HT1080 (cell line): Measurements from ENCODE around the gene CDC123. TPM values are rescaled to one million over a fixed set of nuclear protein-coding genes. Genes with fewer than 3 reads are reported as not detected.
"Not testable (repeated sequence)": the region's sequence is repeated elsewhere in the genome, so short reads cannot be mapped to it uniquely, and the experiment has no call there.

Experiments
- DNase-seq: peaks from one replicate; pipeline ENCODE4 v3.0.0-alpha.2; 2015; ENCODE audit warnings: low read depth
- total RNA-seq: library from RNA; depleted of rRNA; stranded (reverse); fragments of >200 nt; shearing (Covaris generic); gene quantifications from 2 replicates; pipeline ENCODE4 v1.2.3, GENCODE V29; 2014

The CDC123 gene
- total RNA-seq, 1 experiment from 2014 or later, result 469 TPM

DNA sequence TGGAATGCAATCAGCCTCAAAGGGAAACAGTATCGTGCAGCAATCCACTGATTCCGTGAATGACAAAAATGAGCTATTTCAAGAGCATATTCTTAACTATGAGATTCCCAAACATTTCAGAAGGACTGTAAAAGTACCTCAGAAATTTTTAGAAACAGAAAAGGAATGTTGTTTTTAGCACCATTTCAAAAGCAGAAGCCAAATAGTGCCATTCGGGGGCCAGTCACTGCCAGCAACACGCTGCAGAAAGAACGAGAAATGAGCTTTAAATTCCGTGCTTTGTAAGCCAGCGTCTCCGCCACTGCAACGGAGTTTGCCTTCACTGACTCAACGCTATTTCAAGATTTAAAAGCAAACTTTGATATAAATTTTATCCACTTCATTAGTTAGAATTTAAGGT lies 6.6 kb upstream of the CDC123 start:
- no peak for DNase-seq

DNA sequence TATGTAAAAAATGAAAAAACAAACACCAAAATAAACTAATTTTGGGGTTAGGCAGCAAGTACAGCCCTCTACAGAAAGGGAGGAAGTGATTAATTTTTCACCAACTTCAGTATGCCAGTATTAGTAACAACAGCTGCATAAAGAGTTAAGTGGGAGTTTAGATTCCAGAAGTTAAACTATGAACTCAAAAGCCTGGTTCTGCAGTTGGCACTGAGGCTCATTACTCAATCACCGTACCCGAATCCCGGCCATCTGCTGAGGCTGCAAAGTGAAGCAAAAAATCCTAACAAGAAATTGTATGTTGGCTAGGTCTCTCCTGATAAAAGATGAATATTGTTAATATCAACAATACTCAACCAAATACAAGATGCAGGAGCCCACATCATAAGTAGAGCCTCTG lies 4.3 kb upstream of the CDC123 start:
- no peak for DNase-seq

DNA sequence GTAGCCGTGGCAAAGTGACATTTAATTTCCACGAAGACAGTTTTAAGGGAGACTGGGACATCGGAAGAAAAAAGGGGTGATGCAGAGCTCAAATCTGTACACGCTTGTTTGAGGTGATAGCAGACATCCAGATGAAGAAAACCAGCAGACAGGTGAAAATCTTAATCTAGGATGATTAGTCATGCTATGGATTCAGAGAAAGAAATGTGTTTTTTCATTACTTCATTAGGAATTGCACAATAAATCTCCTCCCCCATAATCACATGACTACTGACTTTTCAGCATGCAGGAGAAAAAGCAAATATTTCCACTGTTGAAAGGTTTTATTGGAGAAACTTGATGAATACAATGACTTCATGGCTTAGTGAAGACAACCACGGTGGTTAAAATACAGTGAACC lies 2.8 kb upstream of the CDC123 start:
- DNase-seq, result no peak

DNA sequence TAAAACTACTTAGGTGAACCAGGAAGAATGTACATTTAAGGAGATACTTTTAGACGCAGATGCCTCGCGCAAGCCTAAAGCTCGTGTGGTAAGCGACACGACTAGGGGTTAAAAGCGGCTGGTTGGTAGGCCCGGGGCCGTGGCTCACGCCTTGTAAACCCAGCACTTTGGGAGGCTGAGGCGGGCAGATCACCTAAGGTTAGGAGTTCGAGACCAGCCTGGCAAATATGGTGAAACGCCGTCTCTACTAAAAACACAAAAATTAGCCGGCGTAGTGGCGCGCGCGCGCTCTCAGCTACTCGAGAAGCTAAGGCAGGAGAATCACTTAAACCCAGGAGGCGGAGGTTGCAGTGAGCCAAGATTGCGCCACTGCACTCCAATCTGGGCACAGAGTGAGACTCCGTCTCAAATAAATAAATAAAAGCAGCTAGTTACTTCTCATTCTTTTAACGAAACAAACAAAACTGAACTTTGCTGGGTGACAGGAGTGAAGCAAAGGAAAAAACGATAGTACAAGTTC lies 1.2 kb upstream of the CDC123 start:
- DNase-seq, result peak; percentile 26

DNA sequence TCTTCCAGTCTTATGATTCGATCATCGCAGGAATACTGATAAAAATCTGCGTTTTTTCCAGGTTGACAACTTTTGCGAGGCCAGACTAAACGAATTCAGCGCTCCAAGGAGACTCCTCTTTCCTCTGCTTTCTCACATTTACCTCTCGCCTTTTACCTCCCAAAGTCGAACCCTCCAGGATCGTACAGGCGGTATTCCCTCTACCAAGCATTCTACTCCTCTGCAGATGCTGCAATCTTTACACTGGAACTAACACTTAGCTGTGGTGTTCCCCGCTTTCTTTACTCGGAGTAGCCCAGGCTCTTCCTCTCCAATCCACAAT lies 746 bp upstream of the CDC123 start:
- no peak for DNase-seq

DNA sequence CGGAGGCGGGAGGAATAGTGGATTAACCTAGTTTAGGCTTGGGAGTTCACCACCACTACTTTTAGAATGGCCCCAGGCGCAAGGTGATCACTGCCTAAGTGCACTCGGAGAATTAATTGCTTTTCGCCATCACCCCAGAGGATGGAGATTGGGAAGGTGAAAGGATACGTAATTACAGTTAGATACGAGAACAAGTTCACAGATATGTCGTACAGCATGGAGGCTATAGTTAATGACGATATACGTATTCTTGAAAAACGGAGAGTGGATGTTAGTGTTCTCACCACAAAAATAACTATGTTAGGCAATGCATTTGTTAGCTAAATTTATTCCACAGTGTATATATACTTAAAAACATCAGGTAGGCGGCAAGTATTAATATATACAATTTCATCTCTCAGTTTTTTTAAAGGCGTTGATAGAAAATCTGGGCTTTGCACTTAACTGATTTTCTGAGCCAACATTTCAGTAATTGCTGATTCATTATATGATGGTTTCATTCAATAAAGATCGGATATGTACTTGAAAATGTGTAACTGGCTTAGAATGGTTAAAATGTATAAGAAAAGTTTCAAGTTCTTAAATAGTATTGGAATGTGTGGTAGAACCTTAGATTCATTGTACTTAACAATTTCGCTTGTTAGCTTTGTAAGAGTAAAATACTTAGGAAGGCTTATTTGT lies 683 bp downstream of the CDC123 start:
- DNase-seq, result no peak

DNA sequence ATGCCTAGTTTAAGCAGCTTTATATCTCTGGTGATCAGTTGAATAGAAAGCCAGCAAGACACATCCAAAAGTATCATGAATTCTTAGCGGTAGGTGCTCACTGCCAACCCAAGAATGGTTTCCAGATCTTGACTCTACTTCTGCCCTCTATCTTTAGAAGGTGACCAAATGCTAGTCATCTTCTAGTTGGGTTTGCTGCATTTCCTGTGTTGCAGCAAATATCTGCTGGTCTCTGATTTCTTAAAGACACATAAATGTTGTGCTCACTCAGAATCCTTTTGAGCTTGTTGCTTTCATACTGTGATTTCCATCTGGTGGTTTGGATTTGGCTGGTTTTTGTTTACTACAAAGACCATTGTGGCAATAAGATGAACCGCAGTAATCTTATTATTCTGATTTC lies 2.2 kb downstream of the CDC123 start:
- DNase-seq, result no peak

DNA sequence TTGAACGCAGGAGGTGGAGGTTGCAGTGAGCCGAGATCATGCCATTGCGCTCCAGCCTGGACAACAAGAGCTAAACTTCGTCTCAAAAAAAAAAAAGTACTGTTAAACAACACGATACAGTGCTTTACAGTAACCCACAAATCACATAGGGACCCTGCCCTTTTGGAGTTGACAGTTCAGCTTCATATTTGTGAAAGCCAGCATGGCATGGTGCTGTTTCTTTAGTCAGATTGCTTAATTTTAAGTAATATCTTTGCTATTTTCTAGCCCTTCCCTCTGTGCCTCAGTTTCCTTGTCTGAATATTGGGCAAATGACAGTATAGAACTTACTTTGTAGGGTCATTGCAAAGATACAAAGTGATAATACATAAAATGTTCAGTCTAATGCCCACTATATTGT lies 4.9 kb downstream of the CDC123 start:
- no peak for DNase-seq

DNA sequence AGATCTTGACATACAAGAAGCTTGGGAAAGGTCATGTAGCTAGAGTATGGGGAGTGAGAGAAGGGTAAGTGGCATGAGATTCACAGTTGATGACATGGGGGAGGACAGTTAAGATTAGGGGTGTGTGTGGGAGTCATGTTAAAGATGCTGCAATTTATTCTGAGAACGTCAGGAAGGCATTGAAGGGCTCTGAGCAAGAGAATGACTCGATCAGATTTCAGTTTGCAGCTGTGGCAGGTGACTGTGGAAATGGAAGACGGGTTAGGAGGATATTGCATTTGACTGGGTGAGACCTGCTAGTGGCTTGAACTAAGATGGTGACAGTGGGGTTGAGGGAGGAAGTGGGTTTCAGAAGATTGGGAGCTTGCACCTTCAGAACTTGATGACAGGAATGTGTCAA lies 5.6 kb downstream of the CDC123 start:
- peak; percentile 65 for DNase-seq

DNA sequence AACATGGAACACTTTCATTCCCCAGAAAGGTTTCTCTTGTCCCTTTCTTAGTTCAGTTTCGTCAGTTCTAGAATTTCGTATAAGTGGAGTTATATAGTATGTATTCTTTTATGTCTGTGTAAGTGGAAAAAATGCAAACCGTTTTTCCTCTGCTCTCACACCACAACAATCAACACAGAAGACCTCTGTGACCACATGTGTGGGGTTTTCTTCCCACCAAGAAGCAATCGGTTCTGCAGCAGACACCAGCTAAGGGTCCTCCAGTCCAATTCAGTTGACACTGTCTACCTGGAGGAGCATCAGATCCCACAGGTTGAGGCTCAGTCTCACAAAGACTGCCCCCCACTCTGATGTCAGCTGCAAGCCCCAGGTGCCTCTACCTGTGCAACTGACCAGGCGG lies 6.2 kb downstream of the CDC123 start:
- DNase-seq, result no peak

DNA sequence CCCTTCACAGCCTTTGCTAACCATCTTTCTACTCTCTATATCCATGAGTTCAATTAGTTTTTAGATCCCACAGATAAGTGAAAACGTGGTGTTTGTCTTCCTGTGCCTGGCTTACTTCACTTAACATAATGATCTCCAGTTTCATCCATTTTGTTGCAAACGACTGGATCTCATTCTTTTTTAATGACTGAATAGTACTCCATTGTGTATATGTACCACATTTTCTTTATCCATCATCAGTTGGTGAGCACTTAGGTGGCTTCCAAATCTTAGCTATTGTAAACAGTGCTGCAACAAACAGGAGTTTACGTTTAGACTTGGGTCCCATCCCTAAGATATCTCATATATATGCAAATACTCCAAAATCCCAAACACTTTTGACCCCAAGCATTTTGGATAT lies 9.1 kb downstream of the CDC123 start:
- no peak for DNase-seq

DNA sequence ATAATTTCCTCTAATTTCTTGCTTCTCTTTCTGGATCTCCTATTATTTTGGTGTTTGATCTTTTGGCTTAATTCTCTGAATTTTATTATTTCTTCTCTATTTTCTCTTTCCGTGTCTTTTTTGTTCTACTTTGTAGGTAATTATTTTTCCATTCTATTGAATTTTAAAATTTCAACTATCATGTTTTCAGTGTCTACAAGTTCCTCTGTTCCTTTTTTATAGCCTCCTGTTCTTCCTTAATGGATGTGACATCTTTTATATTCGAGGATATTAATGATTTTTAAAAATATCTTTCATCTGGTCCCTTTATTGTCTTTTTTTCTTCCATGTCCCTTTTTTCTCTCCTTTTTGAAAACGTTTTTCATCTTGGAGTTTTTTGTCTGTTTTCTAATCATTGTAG lies 11.1 kb downstream of the CDC123 start:
- no peak for DNase-seq

DNA sequence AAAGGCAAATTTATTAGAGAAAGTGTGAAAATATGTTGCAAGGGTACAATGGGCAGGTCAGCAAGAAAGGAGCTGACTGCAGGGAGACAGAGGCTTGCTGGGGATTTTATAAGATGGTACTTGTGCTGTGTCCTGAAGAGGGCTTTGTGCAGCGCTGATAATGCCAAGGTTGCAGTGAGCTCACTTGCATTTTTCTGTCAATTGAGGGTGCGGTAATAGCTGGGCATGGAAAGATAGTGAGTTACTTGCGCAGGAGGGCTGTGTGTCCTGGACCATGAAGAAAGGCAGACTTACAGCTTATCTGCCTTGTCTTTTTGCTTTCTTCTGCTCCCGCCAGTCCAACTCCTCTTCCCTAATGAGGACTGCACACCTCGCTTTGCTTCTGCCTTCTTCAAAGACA lies 12.5 kb downstream of the CDC123 start:
- no peak for DNase-seq

DNA sequence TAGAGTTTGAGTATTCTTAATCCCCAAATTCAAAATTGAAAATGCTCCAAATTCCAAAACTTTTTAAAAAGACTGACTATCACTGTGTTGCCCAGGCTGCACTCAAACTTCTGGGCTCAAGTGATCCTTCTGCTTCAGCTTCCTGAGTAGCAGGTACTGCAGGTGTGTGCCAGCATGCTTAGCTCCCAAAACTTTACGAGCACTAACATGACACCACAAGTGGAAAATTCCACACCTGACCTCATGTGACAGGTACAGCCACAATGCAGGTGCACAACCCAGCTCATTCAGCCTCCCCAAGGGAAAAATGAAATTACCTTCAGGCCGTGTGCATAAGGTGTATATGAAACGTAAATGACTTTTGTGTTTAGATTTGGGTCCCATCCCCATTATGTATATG lies 16.5 kb downstream of the CDC123 start:
- no peak for DNase-seq

DNA sequence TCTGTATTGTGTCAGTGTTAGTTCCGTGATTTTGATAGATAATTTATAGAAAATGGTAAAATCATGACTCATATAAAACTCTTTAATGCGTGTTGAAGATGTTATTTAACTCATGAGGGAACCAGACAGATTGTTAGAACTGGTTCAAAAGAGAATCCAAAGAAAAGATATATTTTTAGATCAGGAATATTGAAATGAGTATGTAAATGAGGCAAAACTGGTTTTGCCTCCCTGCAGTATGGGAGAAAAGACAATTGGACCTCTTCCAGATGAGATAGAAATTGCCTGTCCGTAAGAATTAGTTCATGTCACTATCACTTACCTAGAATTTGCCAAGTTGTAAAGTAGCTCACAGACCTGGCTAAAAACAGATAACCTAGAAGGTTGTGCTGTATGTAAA lies 17.6 kb downstream of the CDC123 start:
- DNase-seq, result no peak

DNA sequence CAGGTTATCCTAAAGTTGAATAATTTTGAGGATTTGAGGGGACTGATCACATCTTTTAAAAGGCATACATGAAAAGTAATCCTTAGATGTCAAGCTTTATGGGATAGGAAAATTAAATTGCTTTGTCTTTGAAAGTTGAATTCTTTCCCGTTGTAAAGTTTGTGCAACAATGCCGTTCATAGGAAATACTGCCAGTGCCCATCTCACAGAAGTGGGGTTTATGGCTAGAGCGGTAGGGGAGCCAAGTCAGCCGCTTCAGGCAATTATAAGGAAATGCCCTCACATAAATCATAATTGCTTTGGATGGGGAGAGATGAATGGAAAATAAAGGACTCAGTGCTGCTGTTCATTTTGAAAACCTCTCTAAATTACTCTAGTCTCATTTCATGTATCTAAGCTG lies 18.1 kb downstream of the CDC123 start:
- DNase-seq, result no peak

DNA sequence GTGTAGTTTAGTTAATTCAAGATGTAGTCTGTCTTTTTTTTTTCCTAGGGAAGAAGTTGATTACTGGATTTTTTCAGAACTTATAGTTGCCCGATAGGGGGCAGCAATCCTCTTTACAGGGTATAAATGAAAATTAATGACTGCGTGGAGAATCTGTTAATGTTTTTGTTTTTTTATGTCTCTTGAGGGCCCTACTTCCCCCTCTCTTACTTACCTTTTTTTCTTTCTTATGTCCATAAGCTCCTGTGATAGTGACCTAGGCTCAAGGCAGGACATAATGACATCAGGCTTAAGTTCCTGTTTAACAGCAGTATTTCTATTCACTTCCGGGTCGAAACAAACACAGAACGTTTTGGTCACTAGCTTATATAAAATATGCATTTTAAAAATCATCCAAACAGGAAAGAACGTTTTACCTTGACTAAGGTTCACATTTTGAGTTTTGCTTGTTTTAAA lies 18.8 kb downstream of the CDC123 start:
- DNase-seq, result peak; percentile 48

DNA sequence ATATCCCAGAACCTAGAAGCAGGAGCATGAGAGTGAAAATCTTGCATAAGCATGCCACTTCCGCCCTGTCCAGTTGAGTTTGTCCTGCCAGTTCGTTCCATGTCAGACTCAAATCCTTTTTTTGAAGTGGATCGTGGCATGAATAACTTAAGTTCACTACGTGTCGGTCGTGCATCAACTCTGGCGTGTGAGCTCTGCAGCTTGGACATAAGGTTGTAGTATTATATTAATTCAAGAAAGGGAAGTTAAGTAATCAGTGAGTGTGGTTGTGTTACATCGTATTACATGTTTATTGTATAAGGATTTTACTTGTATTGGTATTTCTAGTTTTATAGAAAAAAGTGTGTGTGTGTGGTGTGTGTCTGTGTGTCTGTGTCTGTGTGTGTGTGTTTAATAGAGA lies 23.0 kb downstream of the CDC123 start:
- DNase-seq, result no peak

DNA sequence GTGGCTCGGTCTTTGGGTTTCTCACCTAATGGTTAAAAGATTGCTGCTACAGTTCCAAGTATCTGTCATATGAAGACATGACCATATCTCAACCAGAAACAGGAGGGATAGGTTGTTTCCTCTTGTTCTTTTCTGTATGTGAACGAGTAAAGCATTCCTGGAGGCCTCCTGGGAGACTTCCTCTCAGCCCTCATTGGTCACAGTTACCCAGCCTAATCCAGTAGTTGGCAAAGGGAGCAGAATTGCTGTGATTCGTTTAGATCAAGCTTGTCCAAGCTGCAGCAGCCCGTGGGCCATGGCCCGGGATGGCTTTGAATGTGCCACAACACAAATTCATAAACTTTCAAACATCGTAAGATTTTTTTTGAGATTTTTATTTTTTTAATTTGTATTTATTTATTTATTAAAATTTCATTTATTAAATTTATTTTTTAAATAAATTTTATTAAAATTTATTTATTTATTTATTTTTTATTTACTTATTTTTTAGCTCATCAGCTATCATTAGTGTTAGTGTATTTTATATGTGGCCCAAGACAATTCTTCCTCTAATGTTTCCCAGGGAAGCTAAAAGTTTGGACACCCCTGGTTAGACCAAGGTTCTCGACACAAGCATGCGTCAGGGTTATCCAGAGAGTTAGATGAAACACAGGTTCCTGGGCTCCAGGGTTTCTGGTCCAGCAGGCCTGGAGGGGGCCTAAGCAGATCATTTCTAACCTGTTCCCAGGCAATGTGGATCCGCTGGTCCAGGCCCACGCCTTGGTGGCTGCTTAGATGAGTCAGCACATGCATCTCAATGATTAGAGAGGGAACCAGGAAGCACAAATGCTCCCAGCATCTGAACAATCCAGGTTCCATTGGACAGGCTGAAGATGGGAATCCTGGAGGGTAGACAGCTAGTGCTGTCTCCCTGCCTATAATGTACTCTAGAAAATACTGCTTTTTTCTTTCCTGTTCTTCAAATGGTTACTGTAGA lies 25.6 kb downstream of the CDC123 start:
- peak; percentile 42 for DNase-seq

DNA sequence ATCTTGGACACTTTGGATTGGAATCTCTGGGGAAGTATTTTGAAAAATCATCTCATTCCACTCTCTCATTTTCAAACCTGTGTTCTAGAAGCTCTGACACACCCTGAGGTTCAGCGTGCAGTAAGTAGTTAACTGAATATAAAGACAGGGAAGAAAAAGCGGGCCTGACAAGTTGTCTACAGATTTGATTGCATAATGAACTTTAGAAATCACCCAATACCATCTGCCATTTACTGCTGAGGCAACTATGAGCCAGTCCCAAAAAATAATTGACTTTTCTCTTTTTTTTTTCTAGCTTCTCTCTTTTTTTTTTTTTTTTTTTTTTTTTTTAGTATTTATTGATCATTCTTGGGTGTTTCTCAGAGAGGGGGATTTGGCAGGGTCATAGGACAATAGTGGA lies 29.5 kb downstream of the CDC123 start:
- DNase-seq, result no peak

DNA sequence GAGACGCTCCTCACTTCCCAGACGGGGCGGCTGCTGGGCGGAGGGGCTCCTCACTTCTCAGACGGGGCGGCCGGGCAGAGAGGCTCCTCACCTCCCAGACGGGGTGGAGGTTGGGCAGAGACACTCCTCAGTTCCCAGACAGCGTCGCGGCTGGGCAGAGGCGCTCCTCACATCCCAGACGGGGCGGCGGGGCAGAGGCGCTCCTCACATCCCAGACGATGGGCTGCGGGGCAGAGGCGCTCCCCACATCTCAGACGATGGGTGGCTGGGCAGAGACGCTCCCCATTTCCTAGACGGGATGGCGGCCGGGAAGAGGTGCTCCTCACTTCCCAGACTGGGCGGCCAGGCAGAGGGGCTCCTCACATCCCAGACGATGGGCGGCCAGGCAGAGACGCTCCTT lies 30.4 kb downstream of the CDC123 start:
- DNase-seq, result not testable (repeated sequence)

DNA sequence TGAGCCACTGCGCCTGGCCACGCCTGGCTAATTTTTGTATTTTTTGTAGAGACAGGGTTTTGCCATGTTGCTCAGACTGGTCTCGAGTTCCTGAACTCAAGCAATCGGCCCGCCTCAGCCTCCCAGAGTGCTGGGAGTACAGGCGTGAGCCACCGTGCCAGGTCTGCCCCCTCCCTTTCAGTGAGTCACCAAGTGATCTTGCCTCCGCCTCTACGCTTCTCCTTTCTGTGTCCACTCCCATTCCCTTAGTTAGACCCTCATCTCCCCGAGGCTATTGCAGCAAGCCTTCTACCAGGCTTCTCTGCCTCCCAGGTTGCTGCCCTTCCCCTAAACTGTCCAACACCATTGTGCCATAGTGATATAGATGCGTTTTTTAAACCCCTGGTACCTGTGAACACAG lies 32.9 kb downstream of the CDC123 start:
- DNase-seq, result peak; percentile 7

DNA sequence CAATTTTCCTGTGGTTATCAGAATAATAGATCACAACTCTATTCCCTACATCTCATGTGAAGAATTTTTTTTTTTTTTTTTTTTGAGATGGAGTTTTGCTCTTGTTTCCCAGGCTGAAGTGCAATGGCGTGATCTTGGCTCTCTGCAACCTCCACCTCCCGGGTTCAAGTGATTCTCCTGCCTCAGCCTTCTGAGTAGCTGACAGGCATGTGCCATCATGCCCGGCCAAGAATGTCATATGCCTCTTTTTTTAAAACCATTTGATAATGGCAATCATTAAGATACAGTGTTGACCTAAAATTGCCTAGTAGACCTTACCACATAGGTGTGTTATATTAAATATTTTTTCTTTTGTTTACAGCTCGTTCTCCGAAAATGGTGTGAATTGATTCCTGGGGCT lies 38.7 kb downstream of the CDC123 start:
- not testable (repeated sequence) for DNase-seq
